HCT116 (cell line): Measurements from ENCODE around the gene CLDN10.

Experiments
- CTCF ChIP-seq, 3 experiments: fragments of 200-600 bp in 1 of 3; sonication (generic) in 1 of 3; IDR thresholded peaks in 2 of 3; conservative IDR thresholded peaks in 1 of 3; 2 replicates each; pipeline ENCODE4 v1.5.1; 2012 to 2017; ENCODE audit warnings: low read depth in 2 of 3, low read length in 2 of 3, antibody characterized with exemption in 1 of 3, borderline replicate concordance in 1 of 3, control low read depth in 1 of 3, mild to moderate bottlenecking in 1 of 3, mixed read lengths in 1 of 3, mixed run types in 1 of 3, moderate library complexity in 1 of 3; ENCODE audit not compliant: insufficient read depth in 1 of 3
- EZH2phosphoT487 ChIP-seq: fragments of 200-600 bp; IDR thresholded peaks from 2 replicates; pipeline ENCODE4 v1.6.1; 2018; ENCODE audit warnings: antibody characterized with exemption, borderline replicate concordance
- POLR2A ChIP-seq: IDR thresholded peaks from 2 replicates; pipeline ENCODE4 v1.7.0; 2011; ENCODE audit warnings: borderline replicate concordance; ENCODE audit not compliant: insufficient read depth, insufficient read length; ENCODE audit errors: extremely low read depth
- POLR2AphosphoS5 ChIP-seq: IDR thresholded peaks from 2 replicates; pipeline ENCODE4 v1.6.1; 2011; ENCODE audit warnings: mild to moderate bottlenecking, low read depth, low read length, moderate library complexity
- ZBTB33 ChIP-seq: IDR thresholded peaks from 2 replicates; pipeline ENCODE4 v1.6.1; 2011; ENCODE audit warnings: mild to moderate bottlenecking, low read length, moderate library complexity; ENCODE audit not compliant: insufficient replicate concordance; ENCODE audit errors: extremely low read depth
- ZFX ChIP-seq: fragments of 450-650 bp; IDR thresholded peaks from 2 replicates; pipeline ENCODE4 v1.6.1; 2017
- ZNF274 ChIP-seq: fragments of 200-500 bp; sonication (Bioruptor generic); IDR thresholded peaks from 2 replicates; pipeline ENCODE4 v1.6.1; 2014; ENCODE audit warnings: mild to moderate bottlenecking, low read depth, low read length, inconsistent platforms

GRCh38 chr13:95564091-95564490 lies 11.6 kb downstream of the CLDN10 start:
- TF ChIP-seq POLR2A = no peak
- no peak for TF ChIP-seq EZH2phosphoT487
- 0 out of 6 replicates have a peak, but pooled peaks of 2 of the 3 experiments have one; percentile 14 to 15 for TF ChIP-seq CTCF (IDR thresholded peaks at IDR 0.05 in 2 of 3, conservative IDR thresholded peaks at IDR 0.05 in 1 of 3; ENCODE audit: borderline replicate concordance in 1 of 3, insufficient read depth in 1 of 3, low read depth in 2 of 3, low read length in 2 of 3)
- no peak for TF ChIP-seq ZNF274
- no peak for TF ChIP-seq ZFX
- TF ChIP-seq ZBTB33 = no peak
- no peak for TF ChIP-seq POLR2AphosphoS5
